WI38 (cell line): ENCODE data around the gene PRKCE.

Source experiments
- H3K4me3 ChIP-seq: 2 replicates; pipeline ENCODE4 v1.5.1; 2011; ENCODE audit warnings: low read depth, mild to moderate bottlenecking, control low read depth, low read length
- TF ChIP-seq, protein P1 (sequence below): IDR thresholded peaks from 2 replicates; pipeline ENCODE4 v1.5.1; 2012; ENCODE audit warnings: low read depth, mild to moderate bottlenecking, control low read depth, low read length

Gene PRKCE

DNA sequence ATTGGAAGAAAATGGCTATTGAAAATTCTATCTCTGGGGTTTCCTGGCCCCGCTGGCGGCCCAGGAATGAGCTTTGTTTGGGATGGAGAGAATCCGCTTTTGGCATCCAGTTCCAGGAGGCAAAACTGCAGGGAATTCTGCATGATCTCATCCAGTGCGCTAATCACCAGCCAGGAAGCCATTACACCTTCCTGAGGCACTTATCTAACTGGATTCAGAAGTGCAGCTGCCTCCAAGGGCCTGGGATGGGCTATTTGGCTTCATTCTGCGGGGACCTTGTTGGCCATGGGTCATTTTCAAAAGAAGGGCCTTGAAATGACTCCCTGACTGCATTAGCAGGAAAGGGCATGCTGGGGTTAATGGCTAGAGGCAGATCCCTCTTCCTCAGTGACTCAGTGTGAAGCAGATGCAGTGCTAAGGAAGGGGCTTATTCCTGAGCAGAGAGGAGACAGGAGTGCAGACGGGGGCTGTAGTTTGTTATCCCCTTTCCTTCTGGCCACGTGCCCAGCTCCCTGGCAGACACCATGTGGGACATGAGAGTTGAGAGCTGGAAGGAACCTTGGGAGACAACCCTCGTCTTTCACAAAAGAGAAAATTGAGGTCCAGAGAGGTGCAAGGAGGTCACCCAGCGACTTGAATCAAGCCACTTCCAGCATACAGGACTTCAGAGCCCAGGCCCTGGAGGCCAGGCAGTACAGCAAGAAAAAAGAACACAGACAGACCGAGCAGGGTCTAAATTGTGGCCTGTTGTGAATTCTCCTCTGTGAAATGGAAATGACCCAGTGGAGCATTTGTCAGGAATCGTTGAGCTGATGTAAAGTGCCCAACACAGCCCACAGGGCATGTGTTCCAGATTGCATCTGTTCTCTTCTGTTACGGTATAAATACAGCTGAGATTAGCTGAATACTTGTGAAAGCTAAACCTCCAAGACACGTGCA lies 161.8 kb downstream of the PRKCE start:
- TF ChIP-seq, protein P1, sequence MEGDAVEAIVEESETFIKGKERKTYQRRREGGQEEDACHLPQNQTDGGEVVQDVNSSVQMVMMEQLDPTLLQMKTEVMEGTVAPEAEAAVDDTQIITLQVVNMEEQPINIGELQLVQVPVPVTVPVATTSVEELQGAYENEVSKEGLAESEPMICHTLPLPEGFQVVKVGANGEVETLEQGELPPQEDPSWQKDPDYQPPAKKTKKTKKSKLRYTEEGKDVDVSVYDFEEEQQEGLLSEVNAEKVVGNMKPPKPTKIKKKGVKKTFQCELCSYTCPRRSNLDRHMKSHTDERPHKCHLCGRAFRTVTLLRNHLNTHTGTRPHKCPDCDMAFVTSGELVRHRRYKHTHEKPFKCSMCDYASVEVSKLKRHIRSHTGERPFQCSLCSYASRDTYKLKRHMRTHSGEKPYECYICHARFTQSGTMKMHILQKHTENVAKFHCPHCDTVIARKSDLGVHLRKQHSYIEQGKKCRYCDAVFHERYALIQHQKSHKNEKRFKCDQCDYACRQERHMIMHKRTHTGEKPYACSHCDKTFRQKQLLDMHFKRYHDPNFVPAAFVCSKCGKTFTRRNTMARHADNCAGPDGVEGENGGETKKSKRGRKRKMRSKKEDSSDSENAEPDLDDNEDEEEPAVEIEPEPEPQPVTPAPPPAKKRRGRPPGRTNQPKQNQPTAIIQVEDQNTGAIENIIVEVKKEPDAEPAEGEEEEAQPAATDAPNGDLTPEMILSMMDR: no peak
- H3K4me3 ChIP-seq: no peak overlapping the region

DNA sequence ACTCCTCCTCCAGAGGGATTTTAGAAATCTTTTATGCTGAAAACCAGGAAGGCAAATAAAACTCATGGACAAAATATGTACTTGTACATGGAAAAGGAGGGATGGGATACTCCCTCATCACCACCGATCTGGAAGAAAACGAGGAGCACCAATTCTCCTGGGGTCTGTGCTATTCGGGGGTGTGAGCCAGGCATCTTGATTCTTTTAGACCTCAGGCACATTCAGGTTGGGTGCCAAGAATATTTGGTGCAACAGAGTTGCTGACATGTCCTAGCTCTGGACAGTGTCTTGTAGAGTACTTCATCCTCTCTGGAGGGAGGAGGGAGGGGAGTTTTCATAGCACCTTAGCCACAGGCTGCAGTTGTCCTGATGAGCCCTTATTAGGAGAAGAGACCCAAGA lies 163.0 kb downstream of the PRKCE start:
- no peak overlapping the region for H3K4me3 ChIP-seq
- TF ChIP-seq, protein P1: no peak

DNA sequence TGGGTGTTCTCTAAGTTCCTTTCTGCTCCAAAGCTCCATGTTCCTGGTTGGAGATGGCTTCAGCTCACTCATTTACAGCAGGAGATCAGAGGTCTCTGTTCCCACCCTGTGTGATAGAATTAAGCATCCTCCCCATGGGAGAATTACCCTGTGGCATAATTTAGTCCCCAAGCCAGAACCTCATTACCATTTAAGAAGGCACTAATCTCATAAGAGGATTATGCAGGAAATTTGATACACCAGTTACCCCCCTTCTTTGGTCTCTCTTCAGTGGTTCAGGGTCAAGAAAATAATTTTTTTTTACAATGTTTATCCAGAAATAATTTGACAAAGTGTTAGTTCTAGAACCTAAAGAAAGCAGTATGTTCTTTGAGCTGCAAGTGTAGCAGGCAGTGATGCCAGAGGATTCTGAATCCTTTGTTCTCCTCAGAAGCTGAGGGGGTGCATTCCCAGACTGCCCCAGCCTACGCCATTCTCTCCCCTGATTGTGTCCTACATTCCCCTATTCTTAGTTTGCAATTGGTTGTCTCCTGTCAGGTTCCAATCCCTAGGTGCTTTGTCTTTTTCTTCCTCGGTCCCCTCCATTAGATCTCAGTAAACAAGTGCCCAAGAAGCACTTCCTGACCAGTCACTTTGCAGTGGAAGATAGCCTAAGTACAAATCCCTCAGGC lies 163.6 kb downstream of the PRKCE start:
- no peak overlapping the region for H3K4me3 ChIP-seq
- TF ChIP-seq, protein P1: no peak

DNA sequence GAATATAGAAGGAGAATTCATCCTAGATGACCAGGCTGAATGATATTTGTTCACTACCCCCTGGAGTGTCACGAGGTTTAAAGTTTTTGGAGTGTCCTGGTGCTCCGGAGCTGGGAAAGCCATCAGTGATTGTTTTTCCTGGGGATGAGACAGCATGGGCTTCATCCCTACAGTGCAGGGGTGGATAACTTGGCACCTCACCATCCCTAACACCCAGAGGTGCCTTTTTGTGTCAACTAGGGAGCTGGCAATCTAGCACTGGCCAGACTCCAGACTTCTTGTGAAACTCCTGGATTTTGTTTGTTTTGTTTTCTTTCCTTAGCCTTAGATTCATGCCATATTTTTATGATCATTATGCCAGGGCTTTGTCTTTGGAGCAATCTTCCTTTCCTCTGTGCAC lies 164.8 kb downstream of the PRKCE start:
- TF ChIP-seq, protein P1: no peak
- H3K4me3 ChIP-seq: no peak overlapping the region

DNA sequence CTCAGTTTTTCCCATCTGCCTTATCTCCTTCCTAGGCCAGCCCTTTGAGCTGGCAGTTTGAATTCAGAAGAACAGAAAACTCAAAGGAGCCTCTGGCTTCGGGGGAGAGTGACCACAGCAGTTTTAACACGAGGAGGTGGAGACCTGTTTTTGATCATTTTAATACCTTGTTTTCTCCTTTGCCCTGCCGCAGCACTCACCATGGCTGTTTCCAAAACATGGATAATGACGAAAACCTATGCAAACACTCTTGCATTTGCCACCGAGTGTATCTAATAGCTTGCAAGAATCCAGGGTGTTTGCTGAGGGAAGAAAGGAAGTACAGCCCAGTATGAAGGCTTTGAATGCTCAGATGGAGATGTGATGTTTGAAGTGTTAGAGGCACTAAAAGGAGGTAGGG lies 167.1 kb downstream of the PRKCE start:
- H3K4me3 ChIP-seq: no peak overlapping the region
- TF ChIP-seq, protein P1: no peak

DNA sequence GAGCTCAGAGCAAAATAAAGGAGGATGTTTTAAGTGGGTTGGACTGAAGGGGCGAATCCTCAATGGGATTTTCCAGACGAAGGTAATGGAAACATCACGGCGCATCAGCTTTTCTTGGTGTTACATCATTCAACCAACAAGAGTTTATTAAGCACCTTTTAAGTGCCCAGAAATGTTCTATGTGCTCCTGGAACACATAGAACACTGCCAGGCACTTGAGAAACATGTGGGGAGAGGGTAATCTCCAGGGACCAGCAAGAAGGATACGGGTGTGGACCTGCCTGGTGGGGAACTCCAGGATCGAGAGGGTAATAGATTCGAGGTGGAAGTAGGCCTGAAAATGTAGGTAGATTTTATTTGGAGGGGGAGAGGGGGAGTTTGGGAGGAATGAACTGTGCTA lies 168.6 kb downstream of the PRKCE start:
- no peak overlapping the region for H3K4me3 ChIP-seq
- TF ChIP-seq, protein P1: no peak

DNA sequence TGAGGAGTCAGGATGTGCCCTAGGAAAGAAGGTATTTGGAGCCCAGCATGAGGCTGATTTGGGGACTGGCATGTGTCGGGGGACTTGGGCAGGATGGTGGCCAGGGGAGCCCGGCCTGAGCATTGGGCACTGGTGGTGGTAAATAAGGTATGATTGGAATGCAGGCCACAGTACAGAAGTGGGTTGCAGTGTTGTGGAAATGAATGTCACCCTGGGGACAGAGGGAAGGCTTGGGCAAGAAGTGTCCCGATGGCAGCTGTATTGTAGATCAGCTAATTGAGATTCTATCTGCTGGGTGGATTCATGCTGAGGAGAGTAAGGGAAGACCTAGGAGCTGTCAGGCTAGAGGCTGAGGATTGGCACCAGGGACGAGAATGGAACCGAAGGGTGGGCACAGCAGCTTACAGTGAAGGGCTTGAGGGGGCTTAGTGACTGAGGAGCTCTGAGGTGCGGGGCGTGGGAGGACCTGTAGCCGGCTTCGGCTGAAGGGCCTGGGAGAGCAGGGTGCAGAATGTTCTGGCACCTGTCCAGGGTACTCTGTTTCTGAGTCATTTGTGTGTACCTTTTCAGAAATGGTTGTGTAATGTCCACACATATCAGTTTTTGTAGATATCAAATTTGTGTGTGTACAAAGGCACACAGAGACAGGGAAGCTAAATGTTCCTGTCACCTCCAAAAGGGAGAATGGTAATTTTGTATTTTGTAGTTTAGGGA lies 170.2 kb downstream of the PRKCE start:
- no peak overlapping the region for H3K4me3 ChIP-seq
- TF ChIP-seq, protein P1: no peak
